ENCODE results near the gene GNG5.

- TF ChIP-seq JUNB (IDR thresholded peaks at IDR 0.05; ENCODE audit: unreplicated experiment): no peak
- TF ChIP-seq EZH2 (IDR thresholded peaks at IDR 0.05; ENCODE audit: low read depth, unreplicated experiment): no peak
- TF ChIP-seq CTCF (conservative IDR thresholded peaks at IDR 0.05; ENCODE audit: low read depth in 2 of 2): no peak
- TF ChIP-seq REST (IDR thresholded peaks at IDR 0.05; ENCODE audit: unreplicated experiment): no peak
- TF ChIP-seq STAT1 (IDR thresholded peaks at IDR 0.05; ENCODE audit: unreplicated experiment): no peak
- no peak for TF ChIP-seq ZNF114 (CRISPR knock-in tag; IDR thresholded peaks at IDR 0.05)
- no peak for TF ChIP-seq POLR2AphosphoS5 (IDR thresholded peaks at IDR 0.05; ENCODE audit: low read depth)
- TF ChIP-seq ETS1 (IDR thresholded peaks at IDR 0.05): no peak
- TF ChIP-seq ZNF462 (CRISPR knock-in tag; IDR thresholded peaks at IDR 0.05): no peak
- no peak for TF ChIP-seq EZH2phosphoT487 (IDR thresholded peaks at IDR 0.05; ENCODE audit: unreplicated experiment)
- TF ChIP-seq ZNF331 (CRISPR knock-in tag; IDR thresholded peaks at IDR 0.05; ENCODE audit: low read depth): no peak
- TF ChIP-seq CREB1 (CRISPR knock-in tag; IDR thresholded peaks at IDR 0.05; ENCODE audit: low read depth): no peak
- TF ChIP-seq NANOG (IDR thresholded peaks at IDR 0.05; ENCODE audit: borderline replicate concordance): no peak
Measured at GRCh38 chr1:84510165-84510564, 3.8 kb upstream of the GNG5 start.

Measured in GM23338 (cell line).